Ascending aorta (tissue), 2 donors: ENCODE measurements around the gene TARDBP. TPM values are rescaled to one million over a fixed set of nuclear protein-coding genes. Genes with fewer than 3 reads are reported as not detected.
A peak's percentile ranks its signal among the peaks of the same experiment; 100 is the strongest.

Source experiments
- DNase-seq, 2 donors: peaks; one replicate each; pipeline ENCODE4 v3.0.0-alpha.2; 2019; ENCODE audit warnings: low spot score in 2 of 2
- H3K27ac ChIP-seq, 2 donors: fragments of 200-600 bp; sonication (generic); one replicate each; pipeline ENCODE4 v1.5.1; 2016 to 2017; ENCODE audit warnings: mild to moderate bottlenecking in 1 of 2
- H3K27me3 ChIP-seq: fragments of 200-600 bp; sonication (generic); one replicate; pipeline ENCODE4 v1.5.1; 2017
- H3K36me3 ChIP-seq, 2 donors: fragments of 200-600 bp; sonication (generic); one replicate each; pipeline ENCODE4 v1.5.1; 2016
- H3K4me1 ChIP-seq, 2 donors: fragments of 200-600 bp; sonication (generic); one replicate each; pipeline ENCODE4 v1.5.1; 2016 to 2017; ENCODE audit warnings: mild to moderate bottlenecking in 1 of 2
- H3K4me3 ChIP-seq, 2 donors: fragments of 200-600 bp; sonication (generic); one replicate each; pipeline ENCODE4 v1.5.1; 2016 to 2017; ENCODE audit warnings: mild to moderate bottlenecking in 1 of 2
- H3K9me3 ChIP-seq, 2 donors: fragments of 200-600 bp; sonication (generic); one replicate each; pipeline ENCODE4 v1.5.1; 2016
- CTCF ChIP-seq, 3 experiments: fragments of 200-600 bp in 2 of 3; fragments of 450-650 bp in 1 of 3; sonication (generic) in 2 of 3; IDR thresholded peaks; one replicate each; pipeline ENCODE4 v1.5.1; 2016 to 2019; ENCODE audit warnings: antibody characterized with exemption in 3 of 3, mild to moderate bottlenecking in 1 of 3, moderate library complexity in 1 of 3
- intact Hi-C: fragments of 100-400 bp; cut with DNase I; formaldehyde crosslinking; loops from one replicate; pipeline ENCODE4 v1.15.1; 2023
- total RNA-seq: library from RNA; depleted of rRNA; stranded (reverse); fragments of >200 nt; gene quantifications from one replicate; pipeline ENCODE4 v1.1.0, GENCODE V29; 2016

The TARDBP gene
- total RNA-seq, 1 donor from 2014 or later = 83.5 TPM

GRCh38 chr1:10969971-10970332 is 42.5 kb upstream of the TARDBP start:
- DNase-seq = no peak
- TF ChIP-seq CTCF (IDR thresholded peaks at IDR 0.05) = no peak
- H3K4me1 ChIP-seq = no peaks in the 10 kb centered on the region
- no peak overlapping the region for H3K4me3 ChIP-seq
- H3K27ac ChIP-seq = no peak overlapping the region
- no peaks in the 10 kb centered on the region for H3K27me3 ChIP-seq
- H3K36me3 ChIP-seq = no peaks in the 10 kb centered on the region
- intact Hi-C loops = no loop called here
- no peaks in the 10 kb centered on the region for H3K9me3 ChIP-seq

- peaks cover 0 to 2% of the 10 kb centered on the region in 2 donors for H3K4me1 ChIP-seq
- H3K36me3 ChIP-seq = no peaks in the 10 kb centered on the region
- no peak overlapping the region for H3K27ac ChIP-seq
- H3K4me3 ChIP-seq = no peak overlapping the region
- intact Hi-C loops = no loop called here
- H3K9me3 ChIP-seq = no peaks in the 10 kb centered on the region
- TF ChIP-seq CTCF (IDR thresholded peaks at IDR 0.05) = no peak
- no peak for DNase-seq
- no peaks in the 10 kb centered on the region for H3K27me3 ChIP-seq
Measured at GRCh38 chr1:10973552-10973951, 38.9 kb upstream of the TARDBP start.

- intact Hi-C loops = no loop called here
- Histone ChIP-seq H3K27ac (no peak overlapping the region), H3K4me1 (peaks cover 0 to 2% of the 10 kb centered on the region in 2 donors), H3K4me3 (no peak overlapping the region), H3K9me3 (no peaks in the 10 kb centered on the region), H3K27me3 (no peaks in the 10 kb centered on the region), H3K36me3 (no peaks in the 10 kb centered on the region)
- no peak for DNase-seq
- no peak for TF ChIP-seq CTCF (IDR thresholded peaks at IDR 0.05)
Measured at GRCh38 chr1:10973956-10974881, 38.2 kb upstream of the TARDBP start.

GRCh38 chr1:10975567-10976326 is 36.7 kb upstream of the TARDBP start:
- peaks cover 8 to 12% of the 10 kb centered on the region in 2 donors for H3K4me1 ChIP-seq
- no peak for TF ChIP-seq CTCF (IDR thresholded peaks at IDR 0.05)
- no peaks in the 10 kb centered on the region for H3K27me3 ChIP-seq
- intact Hi-C loops = no loop called here
- no peak overlapping the region for H3K27ac ChIP-seq
- H3K36me3 ChIP-seq = no peaks in the 10 kb centered on the region
- peak in 1 of 2 donors; percentile 67 for DNase-seq
- no peak overlapping the region for H3K4me3 ChIP-seq
- H3K9me3 ChIP-seq = no peaks in the 10 kb centered on the region

- Histone ChIP-seq H3K36me3 (no peaks in the 10 kb centered on the region), H3K4me3 (no peak overlapping the region), H3K27me3 (no peaks in the 10 kb centered on the region), H3K9me3 (no peaks in the 10 kb centered on the region), H3K4me1 (peaks cover 10 to 17% of the 10 kb centered on the region in 2 donors), H3K27ac (no peak overlapping the region)
- intact Hi-C loops = no loop called here
- no peak for DNase-seq
- no peak for TF ChIP-seq CTCF (IDR thresholded peaks at IDR 0.05)
Measured at GRCh38 chr1:10978719-10979118, 33.7 kb upstream of the TARDBP start.
